ENCODE measurements around the gene RNF34.

Gene RNF34

DNA sequence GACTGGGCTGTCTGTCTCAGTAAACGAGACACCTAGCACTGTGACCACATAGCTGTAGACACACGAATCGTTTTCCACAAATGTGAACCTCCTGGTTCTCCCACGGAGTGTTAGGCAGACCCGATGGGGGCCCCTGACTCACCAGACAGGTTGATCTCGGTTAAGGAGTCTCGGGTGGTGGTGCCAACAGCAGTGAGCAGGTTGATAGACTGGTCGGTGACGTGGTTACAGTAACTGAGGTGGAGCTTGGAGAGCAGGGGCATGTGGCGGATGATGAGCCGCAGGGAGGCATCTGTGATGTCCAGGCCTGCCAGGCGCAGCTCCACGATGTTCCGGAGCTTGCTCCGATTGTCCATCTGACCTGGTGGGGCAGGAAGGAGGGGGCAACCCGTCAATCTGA lies 39.8 kb downstream of the RNF34 start:
- DNase-seq (ENCODE audit: low read depth), result no peak

- no peak for DNase-seq (ENCODE audit: low read depth)
Measured at GRCh38 chr12:121440768-121441167, 40.9 kb downstream of the RNF34 start.

DNA sequence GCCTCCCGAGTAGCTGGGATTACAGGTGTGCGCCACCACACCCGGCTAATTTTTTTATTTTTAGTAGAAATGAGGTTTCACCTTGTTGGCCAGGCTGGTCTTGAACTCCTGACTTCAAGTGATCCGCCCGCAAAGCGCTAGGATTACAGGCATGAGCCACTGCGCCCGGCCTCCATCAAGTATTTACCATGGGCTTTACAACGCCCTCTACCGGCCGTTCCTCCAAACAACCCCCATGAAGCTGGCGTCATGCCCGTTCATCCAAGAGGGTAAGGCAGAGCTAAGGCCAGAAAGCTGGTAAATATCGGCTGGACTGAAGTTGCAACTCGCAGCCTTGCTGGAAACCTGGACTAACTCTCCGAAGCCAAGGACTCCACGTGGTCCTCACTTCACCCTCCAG lies 41.6 kb downstream of the RNF34 start:
- DNase-seq (ENCODE audit: low read depth), result no peak

- DNase-seq (ENCODE audit: low read depth), result no peak
Measured at GRCh38 chr12:121442028-121442948, 42.4 kb downstream of the RNF34 start.

- peak; percentile 44 for DNase-seq (ENCODE audit: low read depth)
Measured at GRCh38 chr12:121443193-121443870, 43.4 kb downstream of the RNF34 start.

DNA sequence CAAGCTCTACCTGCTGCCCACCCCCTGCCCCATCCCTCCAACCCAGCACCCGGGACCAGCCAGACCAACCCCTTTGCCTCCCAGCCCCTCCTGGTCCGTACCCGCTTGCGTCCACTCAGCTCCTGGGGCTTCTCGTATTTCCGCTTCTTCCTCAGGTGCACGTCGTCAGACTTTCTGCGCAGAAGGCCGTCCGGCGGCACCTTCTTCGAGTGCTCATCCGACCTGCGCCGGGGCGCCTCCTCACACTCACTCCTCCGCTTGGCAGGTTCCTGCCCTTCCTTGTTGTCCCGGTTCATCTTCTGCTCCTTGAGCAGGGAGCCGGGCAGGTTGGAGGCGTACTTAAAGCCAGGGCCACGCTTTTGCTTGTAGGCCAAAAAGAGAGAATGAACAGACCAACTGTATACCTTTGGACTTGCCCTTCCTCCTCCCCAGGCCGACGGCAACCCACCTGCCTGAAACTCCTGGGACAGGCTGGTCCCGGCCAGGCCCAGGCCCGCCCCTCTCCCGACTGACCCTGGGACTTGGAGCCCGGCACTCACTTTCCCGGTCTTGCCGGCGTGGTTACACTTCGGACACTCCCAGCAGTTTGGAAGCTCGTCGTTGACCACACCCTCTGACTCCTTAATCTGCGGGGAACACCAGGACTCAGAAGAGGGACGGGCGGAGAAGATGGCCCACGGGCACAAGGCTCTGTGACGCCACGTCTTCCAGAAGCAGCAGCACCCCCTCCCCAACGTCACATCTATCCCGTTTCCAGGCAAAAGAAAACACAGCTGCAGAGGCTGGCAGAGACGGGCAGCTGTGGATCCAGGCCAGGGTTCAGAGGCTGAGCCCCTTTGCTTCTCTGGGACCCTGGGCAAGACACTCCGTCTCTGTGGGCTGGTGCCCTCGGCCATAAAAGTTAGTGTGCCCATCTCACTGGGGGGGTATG lies 44.3 kb downstream of the RNF34 start:
- no peak for DNase-seq (ENCODE audit: low read depth)

GRCh38 chr12:121444842-121445202 lies 44.9 kb downstream of the RNF34 start:
- no peak for DNase-seq (ENCODE audit: low read depth)

GRCh38 chr12:121446750-121447149 lies 46.8 kb downstream of the RNF34 start:
- DNase-seq (ENCODE audit: low read depth), result no peak

DNA sequence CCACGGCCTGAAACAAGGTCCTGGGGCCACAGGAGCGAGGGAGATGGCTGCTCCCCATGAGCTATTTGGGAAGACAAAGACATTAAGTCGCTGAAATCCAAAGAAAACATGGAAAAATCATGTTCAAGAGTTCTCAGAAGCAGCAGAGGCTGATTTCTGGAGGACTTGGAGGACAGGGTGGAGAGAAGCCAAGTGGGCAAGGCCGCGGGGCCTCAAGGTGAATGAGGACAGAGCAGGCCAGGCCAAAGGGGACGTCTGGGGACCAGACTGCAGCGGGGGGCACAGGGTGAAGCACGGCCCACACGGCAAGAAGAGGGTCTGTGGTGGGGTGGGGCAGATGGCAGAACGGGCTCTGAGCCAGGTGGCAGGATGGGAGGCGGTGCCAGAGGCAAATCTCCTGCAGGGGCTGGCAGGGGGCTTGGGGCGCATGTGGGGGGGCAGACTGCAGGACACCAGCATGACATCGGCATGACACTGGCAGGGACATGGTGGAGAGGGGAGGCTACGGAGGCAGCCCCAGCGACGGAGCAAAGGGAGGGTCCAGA lies 48.9 kb downstream of the RNF34 start:
- DNase-seq (ENCODE audit: low read depth), result no peak

- no peak for DNase-seq (ENCODE audit: low read depth)
Measured at GRCh38 chr12:121451961-121452339, 52.0 kb downstream of the RNF34 start.

GRCh38 chr12:121452340-121452984 lies 52.5 kb downstream of the RNF34 start:
- DNase-seq (ENCODE audit: low read depth), result no peak

GRCh38 chr12:121452985-121453360 lies 53.1 kb downstream of the RNF34 start:
- no peak for DNase-seq (ENCODE audit: low read depth)

DNA sequence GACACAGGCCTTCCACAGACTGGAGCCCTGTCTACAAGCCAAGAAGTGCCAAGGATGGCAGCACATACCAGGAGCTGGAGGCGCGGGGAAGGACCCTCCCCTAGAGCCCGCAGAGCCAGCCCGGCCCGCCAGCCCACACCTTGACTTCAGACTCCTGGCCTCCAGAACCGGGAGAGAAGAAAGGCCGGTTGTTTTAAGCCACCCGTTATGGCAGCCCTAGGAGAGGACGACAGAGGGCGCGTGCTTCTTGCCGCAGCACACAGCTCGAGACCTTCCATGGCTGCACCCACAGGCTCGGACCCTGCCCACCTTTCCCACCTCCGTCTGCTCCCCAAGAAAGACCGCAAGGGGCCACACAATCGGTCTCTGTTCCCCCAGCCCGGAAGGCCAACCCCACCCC lies 53.7 kb downstream of the RNF34 start:
- no peak for DNase-seq (ENCODE audit: low read depth)

- DNase-seq (ENCODE audit: low read depth), result no peak
Measured at GRCh38 chr12:121454921-121455320, 55.0 kb downstream of the RNF34 start.

- DNase-seq (ENCODE audit: low read depth), result no peak
Measured at GRCh38 chr12:121455766-121456420, 56.0 kb downstream of the RNF34 start.

GRCh38 chr12:121456551-121456950 lies 56.6 kb downstream of the RNF34 start:
- DNase-seq (ENCODE audit: low read depth), result no peak

- DNase-seq (ENCODE audit: low read depth), result no peak
Measured at GRCh38 chr12:121461048-121461447, 61.1 kb downstream of the RNF34 start.

- DNase-seq (ENCODE audit: low read depth), result no peak
Measured at GRCh38 chr12:121464331-121464730, 64.4 kb downstream of the RNF34 start.

DNA sequence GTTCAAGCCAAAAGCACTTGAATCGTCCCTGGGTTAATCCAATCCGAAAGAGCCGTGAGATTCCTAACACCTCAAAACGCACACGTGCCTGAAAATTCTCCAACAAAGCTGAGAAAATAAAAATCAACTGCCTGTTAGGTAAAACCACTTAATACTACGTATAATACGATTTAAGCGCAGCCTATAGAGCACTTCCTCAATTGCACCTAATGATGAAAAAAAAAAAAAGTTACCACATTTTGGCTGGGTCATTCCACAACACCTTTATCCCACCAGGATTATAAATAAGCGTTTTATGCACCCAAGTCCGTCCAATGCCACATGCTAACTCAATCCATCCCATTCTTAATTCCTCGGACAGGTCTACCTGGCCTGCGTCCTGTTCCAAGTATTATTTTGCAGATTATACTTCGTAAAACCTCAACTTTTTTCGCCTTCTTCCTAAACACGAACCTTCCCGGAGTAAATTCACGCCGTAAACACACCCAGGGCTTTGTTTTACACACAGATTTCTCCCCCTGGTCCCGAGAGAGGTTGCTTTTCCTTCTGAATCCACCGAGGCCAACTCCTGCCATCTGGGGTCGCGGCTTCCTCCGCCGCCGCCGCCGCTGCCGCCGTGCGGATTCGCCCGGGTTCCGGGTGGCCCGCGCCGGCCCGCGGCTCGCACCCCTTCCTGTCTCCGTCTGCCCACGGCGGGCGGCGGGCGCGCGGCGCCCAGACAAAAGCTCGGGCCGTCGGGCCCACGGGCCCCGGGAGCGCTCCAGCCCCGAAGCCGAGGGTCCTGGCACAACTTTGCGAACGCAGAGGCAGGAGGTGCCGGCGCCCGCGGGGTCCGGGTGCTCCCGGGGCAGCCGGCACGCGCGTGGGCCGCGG lies 66.2 kb downstream of the RNF34 start:
- no peak for DNase-seq (ENCODE audit: low read depth)
